MV-4-11 (cell line): ENCODE measurements around the gene ERCC2.
"Not testable (repeated sequence)": the region's sequence is repeated elsewhere in the genome, so short reads cannot be mapped to it uniquely, and the experiment has no call there.

Source experiments
- DNase-seq: peaks from one replicate; lab custom pipeline; 2025; lab: John Stamatoyannopoulos, UW

Gene ERCC2

DNA sequence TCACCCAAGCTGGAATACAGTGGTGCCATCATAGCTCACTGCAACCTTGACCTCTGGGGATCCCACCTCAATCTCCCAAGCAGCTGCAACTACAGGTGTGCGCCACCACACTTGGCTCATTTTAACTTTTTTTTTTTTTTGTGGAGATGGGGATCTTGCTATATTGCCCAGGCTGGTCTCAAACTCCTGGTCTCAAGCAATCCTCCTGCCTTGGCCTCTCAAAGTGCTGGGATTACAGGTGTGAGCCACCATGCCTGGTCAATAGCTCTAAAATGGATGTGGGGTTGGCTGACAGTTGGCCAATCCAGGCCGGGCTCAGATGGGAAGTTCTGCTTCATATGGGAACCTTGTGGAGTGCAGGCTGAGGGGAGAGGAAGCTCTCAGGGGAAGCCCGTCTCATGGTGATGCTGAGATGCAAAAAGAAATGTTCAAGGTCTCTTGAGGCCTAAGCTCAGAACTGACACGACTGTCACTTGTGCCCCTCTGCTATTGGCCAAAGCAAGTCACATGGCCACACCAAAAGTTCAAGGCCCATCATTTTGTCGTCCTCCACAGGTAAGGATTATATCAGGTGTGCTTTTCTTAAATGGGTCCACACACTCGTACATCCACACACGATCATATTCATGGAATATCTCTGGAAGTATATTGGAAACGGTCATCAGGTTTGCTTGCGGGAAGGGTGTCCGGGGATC, 36.6 kb downstream of the ERCC2 start:
- DNase-seq, result no peak

DNA sequence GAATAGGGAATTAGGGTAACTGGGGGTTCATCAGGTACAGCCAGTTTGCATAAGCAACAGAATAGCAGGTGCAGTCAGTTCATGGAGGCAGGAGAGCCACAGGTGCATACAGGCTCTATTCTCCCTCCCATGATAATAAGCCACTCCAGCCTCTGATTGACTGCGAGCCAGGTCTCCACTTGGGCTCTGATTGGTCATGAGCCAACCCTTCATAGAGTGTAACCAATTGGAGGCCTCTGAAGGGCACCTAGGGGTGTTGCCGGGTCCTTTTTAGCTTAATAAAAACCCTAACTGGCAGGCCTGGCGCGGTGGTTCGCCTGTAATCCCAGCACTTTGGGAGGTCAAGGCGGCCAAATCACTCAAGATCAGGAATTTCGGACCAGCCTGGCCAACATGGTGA, 39.0 kb downstream of the ERCC2 start:
- no peak for DNase-seq

DNA sequence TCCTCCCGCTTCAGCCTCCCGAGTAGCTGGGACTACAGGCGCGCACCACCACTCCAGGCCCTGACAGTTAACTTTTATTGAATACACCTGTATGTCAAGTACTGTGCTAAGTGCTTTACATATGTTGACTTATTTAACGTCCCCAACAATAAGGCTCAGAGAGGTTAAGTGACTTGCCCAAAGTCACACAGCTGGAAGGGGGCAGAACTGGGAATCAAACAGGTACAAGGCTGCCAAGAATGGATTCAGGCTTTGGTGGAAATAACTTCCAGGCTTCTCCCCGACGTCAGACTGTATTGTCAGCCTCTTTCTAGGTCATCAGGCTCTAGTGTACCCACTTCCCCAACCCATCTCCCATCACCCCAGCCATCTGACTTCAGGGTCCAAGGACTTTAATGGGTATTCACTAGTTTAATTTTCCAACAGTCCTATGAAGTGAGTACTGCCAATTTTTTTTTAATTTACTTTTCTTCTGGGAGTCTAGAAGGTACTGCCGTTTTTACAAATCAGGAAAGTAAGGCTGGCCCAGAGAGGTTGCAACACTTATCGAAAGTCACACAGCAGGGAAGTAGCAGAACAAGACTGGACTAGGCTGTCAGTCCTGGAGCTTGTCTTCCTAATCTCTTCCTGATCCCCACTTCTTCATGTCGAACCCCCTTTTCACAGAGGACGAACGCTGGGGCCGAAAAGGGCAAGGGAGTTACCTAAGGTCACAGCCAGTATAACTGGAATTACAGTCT, 42.8 kb downstream of the ERCC2 start:
- no peak for DNase-seq

DNA sequence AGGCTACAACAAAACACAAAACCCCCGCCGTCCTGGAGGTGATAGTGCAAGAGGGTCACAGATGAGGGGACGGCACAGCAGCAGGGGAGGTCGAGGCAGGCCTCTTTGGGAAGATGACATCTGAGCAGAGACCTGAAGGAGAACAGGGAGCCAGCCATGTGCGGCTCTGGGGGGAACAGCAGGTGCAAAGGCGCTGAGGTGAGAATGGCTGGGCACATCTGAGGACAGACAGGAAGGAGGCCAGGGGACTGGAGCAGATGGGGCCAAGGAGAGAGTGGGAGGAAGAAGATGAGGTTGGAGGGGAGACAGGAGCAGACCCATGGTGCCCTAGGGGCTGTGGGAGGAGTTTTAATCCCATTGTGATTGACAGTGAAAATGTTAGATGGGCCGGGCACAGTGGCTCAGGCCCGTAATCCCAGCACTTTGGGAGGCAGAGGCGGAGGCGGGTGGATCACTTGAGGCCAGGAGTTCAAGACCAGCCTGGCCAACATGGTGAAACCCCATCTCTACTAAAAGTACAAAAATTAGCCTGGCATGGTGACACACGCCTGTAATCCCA, 45.9 kb downstream of the ERCC2 start:
- no peak for DNase-seq

DNA sequence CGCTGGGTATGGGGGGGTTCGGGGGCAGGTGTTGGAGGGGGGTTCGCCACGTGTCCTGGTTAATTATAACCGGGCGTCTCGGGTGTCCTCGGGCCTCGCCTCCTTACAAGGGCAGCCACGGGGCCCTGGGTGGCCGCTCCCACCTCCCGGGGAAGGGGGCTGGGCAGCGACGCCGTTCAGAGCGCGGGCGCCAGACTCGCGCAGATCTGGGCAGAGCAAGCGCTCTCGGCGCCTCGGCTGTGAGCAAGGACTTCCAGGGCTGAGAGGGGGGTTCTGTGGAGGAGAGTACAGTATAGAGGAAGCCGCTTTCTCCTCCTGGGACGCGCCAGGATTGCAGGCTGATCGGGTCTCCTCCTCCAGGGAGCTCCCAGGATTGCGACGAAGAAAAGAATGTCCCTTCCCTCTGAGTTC, 46.7 kb downstream of the ERCC2 start:
- DNase-seq, result no peak

DNA sequence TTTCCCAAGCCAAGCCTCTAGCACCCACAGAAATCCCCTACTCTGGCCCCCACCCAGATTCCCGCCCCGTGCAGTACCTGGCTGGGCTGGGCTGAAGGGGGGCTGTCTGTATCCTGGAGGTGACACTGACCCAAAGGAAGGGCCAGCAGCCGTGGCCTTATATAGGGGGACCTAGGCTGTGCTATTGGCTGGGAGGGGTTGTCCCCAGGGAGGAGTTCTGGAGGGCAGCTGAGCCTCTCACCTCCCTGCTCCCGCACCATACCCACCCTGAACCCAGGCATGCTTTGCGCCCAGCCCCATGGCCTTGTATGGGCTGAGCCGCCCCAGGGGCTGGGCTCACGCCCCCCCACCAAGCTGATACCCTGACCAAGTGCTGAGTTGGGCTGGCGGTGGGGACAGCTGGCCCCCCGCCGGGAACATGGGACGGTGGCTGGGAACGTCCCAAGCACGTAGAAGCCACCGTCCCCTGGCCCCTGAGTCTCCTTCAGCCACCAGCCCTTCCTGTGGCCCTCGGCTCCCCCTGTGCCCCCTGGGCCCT, 47.6 kb downstream of the ERCC2 start, which contains the start of gene CKM:
TSS of gene CKM (minus strand) at position 132 of the 538 bp plus-strand sequence. CDS start 3,162 bp downstream, outside the sequence.
- DNase-seq, result no peak

DNA sequence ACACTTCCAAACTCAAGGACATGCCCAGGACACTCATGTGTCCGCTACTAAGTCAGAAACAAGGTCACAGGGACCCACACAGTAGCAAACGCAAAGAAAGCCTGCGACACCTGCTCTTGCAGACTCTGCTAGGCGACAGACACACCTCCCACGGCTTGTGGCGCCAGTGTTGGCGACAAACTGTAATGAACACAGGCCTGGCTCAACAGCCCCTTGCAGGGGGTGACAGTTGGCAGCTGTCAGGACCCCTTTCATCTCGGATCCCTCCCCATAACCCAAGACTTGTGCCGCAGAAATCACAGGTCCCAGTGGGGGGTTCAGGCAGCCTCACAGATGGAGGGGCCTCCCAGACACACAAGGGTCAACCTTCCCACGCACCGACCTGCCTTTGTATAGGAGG, 48.1 kb downstream of the ERCC2 start:
- no peak for DNase-seq

DNA sequence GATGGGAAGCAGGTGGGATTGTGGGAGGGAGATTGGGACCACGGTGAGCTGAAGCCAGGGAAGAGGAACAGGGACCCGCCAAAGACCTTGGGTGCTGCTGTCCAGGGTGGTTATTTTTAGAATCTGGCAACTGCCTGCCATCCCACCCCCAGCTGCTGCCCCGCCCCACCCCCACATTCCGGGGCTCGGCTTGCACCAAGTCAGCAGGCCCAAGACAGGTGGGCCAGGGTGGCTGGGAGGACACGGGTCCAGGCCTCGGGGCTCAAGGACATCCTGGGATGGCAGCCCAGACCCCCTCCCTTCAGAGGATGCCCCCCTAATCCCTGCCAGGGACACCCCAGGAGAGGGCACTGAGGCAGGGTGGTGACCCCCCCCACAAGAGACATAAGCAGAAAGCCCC, 48.5 kb downstream of the ERCC2 start:
- DNase-seq, result no peak

DNA sequence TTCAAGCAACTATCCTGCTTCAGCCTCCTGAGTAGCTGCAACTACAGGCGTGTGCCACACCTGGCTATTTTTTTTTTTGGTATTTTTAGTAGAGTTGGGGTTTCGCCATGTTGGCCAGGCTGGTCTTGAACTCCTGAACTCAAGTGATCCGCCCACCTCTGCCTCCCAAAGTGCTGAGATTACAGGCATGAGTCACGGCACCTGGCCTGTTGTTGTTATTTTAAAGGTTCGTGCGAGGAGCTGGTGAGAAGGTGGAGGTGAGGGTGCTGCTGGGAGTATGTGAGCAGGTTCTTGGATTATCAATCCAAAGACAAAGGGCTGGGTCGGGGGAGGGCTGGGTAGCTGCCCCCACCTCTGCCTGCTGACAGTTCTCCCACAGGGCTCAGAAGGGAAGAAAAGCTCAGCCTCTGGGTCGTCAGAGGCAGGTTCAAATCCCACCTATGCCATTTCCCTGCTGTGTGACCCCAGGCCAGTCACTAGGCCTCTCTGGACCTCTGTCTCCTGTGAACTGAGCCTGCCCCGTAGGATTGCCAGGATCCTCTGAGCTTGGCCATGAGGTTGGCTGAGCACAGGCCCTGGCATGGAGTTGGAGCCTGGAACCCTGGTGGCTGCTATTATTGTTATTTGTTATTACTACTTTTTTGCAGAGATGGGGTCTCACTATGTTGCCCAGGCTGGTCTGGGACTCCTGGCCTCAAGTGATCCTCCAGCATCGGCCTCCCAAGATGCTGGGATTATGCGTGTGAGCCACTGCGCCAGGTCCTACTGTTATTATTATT, 49.2 kb downstream of the ERCC2 start:
- no peak for DNase-seq

DNA sequence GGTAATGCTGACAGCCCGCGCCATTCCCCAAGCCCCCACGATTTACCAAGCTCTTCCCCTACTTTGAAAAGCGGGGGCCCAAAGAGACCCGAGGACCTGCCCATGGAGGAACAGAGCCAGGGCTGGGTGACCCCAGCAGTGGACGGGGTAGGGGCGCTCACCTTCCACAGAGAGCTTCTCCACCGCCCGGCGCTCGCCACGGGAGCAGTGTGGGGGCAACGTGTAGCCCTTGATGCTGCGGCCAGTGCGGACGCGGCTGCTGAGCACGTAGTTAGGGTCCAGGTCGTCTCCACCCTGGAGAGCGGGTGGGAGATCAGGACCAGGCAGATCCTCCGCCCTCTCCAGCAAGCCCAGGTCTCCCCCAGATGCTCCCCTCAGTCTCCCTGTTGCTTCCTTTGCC, 55.1 kb downstream of the ERCC2 start:
- DNase-seq, result no peak

DNA sequence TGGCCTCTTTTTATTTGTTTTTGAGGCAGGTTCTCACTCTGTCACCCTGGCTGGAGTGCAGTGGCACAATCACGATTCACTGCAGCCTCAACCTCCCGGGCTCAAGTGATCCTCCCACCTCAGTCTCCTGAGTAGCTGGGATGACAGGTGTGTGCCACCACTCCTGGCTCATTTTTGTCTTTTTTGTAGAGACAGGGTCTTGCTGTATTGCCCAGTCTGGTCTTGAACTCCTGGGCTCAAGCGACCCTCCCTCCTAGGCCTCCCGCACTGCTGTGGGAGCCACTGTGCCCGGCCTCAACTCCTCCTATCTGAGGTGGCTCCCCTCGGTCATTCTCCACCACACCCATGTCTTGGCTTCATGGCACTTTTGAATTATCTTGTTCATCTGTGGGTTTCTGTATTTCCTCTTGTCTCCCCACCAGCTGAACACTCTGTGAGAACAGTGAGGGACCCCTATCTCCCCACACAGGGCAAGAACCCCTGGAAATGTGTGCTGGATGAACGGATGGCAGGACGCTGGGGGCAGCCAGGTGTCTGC, 55.6 kb downstream of the ERCC2 start:
- no peak for DNase-seq

DNA sequence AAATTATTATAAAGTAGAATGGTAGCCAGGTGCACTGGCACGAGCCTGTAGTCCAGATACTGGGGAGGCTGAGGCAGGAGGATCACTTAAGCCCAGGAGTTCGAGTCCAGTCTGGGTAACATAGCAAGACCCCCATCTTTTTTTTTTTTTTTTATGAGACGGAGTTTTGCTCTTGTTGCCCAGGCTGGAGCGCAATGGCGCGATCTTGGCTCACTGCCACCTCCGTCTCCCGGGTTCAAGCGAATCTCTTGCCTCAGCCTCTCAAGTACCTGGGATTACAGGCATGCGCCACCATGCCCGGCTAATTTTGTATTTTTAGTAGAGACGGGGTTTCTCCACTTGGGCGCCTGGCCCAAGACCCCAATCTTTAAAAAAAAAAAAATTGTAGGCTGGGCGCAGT, 58.1 kb downstream of the ERCC2 start:
- DNase-seq, result not testable (repeated sequence)

DNA sequence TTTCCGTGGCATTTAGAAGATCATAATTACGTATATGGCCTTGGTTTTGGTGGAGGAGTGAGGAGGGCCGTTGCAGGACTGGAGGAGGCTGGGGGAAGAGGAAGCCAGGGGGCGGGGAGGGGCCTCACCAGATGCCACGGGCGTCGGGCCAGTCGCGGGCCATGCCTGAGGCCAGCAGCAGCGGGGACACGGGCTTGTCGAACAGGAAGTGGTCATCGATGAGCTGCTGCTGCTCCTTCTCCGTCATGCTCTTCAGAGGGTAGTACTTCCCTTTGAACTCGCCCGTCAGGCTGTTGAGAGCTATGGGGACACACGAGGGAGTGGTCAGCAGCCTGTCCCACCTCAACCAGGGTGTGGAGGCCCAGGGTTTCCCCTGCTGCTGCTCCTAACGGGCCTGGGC, 58.8 kb downstream of the ERCC2 start:
- DNase-seq, result peak; percentile 77

DNA sequence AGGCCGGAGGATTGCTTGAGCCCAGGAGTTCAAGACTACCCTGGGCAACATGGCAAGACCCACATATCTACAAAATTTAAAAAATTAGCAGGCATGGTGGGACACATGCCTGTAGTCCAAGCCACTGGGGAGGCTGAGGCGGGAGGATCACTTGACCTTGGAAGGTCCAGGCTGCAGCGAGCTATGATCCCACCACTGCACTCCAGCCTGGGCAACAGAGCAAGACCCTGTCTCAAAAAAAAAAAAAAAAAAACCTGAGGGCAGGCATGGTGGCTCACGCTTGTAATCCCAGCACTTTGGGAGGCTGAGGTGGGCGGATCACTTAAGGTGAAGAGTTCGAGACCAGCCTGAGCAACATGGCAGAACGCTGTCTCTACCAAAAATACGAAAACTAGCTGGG, 61.1 kb downstream of the ERCC2 start:
- DNase-seq, result not testable (repeated sequence)

DNA sequence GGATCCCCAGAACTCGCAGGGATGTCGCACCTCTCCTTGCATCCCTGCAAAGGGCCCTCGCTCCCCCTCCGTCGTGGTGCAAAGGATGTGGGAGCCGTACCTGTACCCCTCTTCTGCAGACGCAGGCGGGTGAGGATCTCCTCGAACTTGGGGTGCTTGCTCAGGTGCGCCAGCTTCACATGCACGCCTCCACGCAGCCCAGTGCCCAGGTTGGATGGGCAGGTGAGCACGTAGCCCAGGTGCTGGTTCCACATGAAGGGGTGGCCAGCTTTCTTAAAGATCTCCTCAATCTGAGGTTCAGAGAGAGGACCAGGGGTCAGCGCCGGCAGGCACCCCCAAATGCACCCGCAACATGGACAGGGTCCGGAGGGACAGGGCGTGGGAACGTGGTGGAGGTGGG, 63.0 kb downstream of the ERCC2 start:
- DNase-seq, result no peak

DNA sequence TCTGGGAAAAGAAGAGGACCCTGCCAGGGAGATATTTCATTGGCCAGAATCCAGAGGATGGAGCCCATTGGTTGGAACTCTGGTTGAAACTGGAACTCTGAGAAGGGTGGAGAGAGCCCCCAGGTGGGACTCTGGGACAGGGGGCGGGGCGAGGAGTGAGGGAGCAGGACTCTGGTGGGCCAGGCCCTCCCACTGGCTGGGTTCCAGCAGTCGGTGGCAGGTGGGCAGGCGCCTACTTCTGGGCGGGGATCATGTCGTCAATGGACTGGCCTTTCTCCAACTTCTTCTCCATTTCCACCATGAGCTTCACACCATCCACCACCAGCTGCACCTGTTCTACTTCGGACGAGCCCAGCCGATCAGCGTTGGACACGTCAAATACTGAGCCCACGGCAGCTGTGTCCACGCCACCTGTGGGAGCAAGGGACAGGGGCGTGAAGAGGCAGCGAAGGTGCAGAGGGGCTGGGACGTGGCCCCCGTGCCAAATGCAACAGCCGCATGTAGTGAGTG, 63.8 kb downstream of the ERCC2 start:
- DNase-seq, result no peak

DNA sequence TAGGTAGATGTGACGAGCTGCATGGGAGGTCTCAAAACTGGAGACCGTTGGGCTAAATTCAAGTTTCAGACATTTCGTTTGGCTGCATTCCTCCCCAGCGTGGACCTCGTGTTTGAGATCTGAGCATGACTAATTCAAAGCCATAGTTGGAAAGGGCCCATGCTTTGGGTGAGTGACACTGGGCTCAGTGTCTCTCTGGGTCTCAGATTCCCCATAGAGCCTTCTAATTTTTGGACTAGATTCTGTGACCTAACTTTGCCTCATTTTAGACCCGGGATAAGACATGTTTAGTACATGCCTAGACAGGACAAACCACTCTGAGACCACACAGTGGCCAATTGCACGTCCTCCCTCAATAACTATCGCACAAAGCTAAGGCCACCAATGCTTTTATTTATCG, 64.3 kb downstream of the ERCC2 start:
- DNase-seq, result no peak

DNA sequence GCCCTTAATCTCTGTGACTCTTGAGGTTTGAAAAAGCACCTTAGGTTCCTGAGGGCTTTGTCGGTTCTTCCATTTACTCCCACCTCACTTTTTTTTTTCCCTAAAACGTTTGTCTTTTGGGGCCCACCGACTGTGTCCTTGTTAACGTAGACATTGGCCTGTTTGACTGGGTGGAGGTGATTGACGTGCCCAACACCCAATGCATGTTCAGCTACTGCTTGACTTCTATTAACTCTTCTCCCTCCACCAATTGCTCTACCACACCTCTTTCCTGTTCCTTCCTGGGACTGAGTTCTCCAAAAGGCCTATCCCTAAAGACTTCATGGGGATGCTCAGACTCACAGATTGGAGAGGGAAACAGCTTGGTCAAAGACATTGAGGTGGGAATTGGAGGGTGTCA, 65.0 kb downstream of the ERCC2 start:
- DNase-seq, result no peak

DNA sequence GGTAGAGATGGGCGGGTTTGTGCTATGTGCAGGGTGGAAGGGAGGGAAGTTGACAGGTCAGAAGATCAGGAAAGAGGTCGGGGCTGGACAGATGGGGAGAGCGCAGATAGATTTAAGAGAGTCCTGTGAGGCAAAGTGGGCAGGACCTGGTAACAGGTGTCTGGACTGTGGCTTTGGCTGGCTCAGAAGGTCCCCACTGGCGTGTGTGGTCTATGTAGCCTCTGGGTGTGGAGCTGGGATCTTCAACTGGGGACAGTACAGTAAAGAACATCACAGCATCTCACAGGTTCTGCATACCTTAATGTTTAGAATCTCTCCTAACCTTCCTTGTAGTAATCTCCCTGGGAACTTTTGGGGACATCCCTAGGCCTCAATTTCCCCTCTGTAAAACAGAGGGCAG, 65.4 kb downstream of the ERCC2 start:
- no peak for DNase-seq

DNA sequence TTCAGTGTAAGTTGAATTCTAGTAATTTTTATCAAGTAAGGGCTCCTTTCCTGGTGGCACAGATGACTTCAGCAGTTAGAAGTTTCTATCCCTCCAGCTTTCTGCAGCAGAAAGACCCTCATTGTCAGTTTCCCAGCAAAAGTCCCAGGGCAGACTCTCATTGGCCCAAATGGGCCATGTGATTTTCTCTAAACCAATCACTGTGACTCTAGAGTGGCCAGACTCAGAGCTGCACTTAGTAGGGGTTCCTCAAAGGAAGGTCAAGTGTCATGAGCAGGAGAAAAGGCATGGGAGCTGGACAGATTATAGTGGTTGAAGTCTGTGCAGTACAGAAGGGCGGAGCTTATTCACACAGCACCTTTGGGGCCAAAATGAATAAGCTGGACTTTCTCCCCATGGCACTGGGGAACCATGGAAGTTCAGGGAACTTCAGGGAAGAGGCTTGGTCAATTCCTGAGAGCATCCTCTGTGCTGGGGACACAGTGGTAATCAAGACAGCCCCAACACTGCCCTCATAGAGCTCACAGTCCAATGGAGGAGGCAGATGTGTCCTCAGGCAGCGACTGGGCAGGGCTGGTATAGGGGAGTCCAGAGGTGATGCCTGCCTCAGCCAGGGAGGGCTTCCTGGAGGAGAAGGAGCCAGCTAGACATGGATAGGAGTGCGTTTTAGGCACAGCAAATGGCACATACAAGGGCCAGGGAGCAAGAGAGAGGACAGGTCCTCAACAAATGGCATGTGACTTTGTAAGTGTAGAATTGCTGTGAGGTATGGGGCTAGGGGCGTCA, 66.0 kb downstream of the ERCC2 start:
- DNase-seq, result no peak
